Fibroblast of pulmonary artery (primary cell): ENCODE results near the gene LCLAT1.
"Not testable (repeated sequence)": the region's sequence is repeated elsewhere in the genome, so short reads cannot be mapped to it uniquely, and the experiment has no call there.

ENCODE experiments used
- DNase-seq: peaks from one replicate; pipeline ENCODE4 v3.0.0-alpha.2; 2010; ENCODE audit warnings: low read depth
- H3K4me3 ChIP-seq: replicated peaks from 2 replicates; pipeline ENCODE4 v1.5.1; 2011; ENCODE audit warnings: low read depth, mild to moderate bottlenecking, control low read depth, low read length, moderate library complexity
- TF ChIP-seq, protein P1 (sequence below): IDR thresholded peaks from 2 replicates; pipeline ENCODE4 v1.5.1; 2011; ENCODE audit warnings: mild to moderate bottlenecking, control low read depth, low read length, inconsistent platforms; ENCODE audit errors: missing control alignments

Gene LCLAT1

DNA sequence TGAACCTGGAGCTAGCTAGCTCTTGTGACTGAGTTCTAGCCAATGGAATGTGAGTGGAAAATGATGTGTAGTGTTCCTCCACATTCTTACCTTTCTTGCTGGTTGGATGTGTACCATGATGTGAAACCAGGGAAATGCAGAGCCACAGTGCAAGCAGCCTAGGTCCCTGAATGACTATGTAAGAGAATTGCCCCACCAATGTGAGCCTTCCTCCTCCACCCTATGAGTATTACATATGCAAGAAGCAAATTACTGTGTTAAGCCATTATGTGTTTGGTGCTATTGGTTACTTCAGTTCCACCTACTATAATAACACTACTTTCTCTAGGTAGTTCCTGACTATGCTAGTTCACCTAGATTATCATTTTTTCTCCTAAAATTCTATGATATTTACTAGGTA, 39.6 kb downstream of the LCLAT1 start:
- H3K4me3 ChIP-seq: no peak overlapping the region
- TF ChIP-seq, protein P1, sequence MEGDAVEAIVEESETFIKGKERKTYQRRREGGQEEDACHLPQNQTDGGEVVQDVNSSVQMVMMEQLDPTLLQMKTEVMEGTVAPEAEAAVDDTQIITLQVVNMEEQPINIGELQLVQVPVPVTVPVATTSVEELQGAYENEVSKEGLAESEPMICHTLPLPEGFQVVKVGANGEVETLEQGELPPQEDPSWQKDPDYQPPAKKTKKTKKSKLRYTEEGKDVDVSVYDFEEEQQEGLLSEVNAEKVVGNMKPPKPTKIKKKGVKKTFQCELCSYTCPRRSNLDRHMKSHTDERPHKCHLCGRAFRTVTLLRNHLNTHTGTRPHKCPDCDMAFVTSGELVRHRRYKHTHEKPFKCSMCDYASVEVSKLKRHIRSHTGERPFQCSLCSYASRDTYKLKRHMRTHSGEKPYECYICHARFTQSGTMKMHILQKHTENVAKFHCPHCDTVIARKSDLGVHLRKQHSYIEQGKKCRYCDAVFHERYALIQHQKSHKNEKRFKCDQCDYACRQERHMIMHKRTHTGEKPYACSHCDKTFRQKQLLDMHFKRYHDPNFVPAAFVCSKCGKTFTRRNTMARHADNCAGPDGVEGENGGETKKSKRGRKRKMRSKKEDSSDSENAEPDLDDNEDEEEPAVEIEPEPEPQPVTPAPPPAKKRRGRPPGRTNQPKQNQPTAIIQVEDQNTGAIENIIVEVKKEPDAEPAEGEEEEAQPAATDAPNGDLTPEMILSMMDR: no peak
- no peak for DNase-seq

DNA sequence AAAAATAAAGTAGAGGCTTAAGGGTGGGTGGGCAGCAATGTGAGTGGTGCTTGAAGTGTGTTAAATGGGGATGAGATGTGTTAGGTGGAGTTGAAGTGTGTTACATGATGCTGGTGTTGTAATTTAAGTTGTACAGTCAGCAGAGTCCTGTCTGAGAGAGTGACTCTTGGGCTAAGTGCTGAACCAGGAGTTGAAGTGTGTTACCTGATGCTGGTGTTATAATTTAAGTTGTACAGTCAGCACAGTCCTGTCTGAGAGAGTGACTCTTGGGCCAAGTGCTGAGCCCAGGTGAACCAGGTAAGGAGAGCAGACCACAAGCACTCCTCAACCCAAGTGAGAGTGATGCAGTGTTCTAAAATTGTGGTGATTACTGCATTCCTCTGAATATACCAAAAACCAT, 40.6 kb downstream of the LCLAT1 start:
- TF ChIP-seq, protein P1: no peak
- H3K4me3 ChIP-seq: no peak overlapping the region
- no peak for DNase-seq

DNA sequence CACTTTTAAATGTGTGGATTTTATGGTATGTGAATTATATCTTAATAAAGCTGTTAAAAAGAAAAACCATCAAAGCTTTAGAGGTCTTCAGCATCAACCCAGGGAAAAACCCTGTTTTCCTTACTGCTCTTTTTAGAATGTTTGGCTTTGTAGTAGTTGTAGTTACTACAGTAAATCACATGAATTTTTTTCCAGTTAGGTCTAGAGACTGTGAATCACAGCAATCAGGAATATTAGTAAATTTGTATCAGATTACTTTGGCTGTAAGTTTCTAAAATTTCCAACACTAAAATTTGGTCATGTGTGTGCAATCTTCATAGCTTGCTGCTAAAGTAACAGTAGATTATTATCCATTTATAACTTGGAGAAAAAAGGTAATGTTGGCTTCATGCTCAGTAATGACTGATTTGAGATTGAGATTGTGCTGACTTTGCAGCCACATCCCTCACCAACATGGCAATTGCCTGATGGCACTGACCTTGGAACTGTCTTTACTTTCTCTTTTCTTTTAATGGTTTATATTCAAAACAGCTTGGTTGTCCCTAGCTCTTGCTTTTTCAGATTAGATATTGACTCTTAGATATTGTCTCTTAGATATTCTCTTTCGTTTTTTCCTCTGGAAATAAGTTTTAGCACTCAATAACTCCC, 41.1 kb downstream of the LCLAT1 start:
- no peak for DNase-seq
- no peak overlapping the region for H3K4me3 ChIP-seq
- TF ChIP-seq, protein P1: no peak

DNA sequence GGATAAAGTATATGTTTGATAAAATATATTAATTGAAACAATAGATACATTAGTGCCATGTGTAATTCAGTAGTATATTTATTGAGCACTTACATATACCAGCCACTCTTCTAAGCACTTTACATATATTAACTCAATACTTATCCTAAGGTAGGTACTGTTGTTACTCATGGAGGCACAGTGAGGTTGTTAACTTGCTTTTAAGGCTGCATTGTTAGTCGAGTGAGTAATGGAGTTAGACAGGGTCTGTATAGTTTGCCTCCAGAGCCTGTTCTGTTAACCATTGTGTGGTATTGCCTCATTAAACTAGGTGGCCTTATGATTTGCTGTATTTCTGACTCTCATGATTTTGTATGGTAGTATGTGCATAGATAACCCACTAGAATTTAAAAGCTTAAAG, 44.2 kb downstream of the LCLAT1 start:
- H3K4me3 ChIP-seq: no peak overlapping the region
- no peak for DNase-seq
- TF ChIP-seq, protein P1: no peak

DNA sequence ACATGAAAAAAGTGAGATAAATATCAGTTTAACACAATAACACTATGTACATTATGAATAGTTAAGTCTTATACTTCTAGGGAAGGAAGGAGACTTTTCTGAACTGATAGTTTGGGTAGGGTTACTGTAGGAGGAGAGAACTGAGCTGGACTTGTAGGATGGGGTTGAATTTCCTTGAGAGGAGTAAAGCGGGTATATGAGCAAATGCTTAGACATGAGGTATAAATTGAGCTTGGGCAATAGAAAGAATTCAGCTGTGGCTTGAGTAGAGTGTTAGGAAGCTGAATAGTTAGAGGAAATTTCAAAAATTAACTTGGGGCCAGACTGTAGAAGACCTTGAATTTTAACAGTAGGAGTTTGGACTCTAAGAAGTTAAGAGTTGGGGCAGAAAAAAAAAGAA, 45.1 kb downstream of the LCLAT1 start:
- no peak overlapping the region for H3K4me3 ChIP-seq
- TF ChIP-seq, protein P1: no peak
- DNase-seq: no peak

DNA sequence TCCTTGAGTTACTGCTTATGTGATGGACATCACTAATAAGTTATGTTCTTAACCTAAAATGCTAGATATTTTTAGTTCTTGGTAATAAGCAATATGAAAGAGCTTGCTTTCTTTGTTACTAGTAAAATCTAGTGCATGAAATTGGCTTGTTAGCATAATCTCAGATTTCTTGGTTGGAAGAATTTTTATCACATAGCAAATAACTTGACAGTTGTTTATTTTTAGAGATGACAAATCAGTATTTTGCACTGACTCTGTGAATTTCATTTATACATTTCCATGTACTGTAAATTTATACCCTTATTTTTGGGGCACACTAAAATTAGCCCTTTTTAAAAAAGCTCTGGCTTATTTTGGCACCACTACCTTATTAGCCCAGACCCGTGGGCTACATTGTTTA, 45.6 kb downstream of the LCLAT1 start:
- no peak for DNase-seq
- no peak overlapping the region for H3K4me3 ChIP-seq
- TF ChIP-seq, protein P1: no peak

DNA sequence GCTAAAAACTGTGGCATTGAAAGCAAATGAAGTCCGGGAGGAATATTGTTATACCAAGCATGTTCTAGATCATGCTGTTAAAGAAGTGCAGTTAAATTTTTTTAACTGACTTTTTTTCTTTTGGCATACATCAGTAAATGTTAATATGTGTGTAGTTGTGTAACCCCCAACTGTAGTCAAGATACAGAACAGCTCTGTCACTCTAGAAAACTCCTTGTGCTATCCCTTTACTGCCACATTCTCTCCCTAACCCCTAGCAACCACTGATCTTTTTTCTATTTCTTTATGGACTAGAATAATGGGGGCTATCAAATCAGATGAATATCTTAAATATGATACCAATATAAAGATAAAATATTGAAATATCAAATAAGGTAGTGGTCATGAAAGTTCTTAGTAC, 46.4 kb downstream of the LCLAT1 start:
- TF ChIP-seq, protein P1: no peak
- H3K4me3 ChIP-seq: no peak overlapping the region
- no peak for DNase-seq

DNA sequence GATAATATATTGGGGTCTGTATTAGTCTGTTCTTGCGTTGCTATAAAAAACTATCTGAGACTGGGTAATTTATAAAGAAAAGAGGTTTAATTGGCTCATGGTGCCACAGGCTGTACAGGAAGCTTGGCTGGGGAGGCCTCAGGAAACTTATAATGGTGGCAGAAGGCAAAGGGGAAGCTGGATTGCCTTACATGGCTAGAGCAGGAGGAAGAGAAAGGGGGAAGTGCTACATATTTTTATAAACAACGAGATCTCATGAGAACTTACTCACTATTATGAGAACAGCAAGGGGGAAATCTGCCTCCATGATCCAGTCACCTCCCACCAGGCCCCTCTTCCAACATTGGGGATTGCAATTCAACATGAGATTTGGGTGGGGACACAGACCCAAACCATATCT, 48.9 kb downstream of the LCLAT1 start:
- H3K4me3 ChIP-seq, DNase-seq: not testable (repeated sequence)
